NCI-H526 (cell line): Measurements from ENCODE around the gene PRR27.
"Not testable (repeated sequence)": the region's sequence is repeated elsewhere in the genome, so short reads cannot be mapped to it uniquely, and the experiment has no call there.

Source experiments
- DNase-seq, 2 experiments: peaks; one replicate each; lab custom pipeline; 2025; lab: John Stamatoyannopoulos, UW

The PRR27 gene

GRCh38 chr4:70203601-70204000, 49.6 kb downstream of the PRR27 start:
- no peak for DNase-seq

GRCh38 chr4:70212752-70213151, 58.7 kb downstream of the PRR27 start:
- DNase-seq, result not testable (repeated sequence)
